IPS DF 6.9 (cell line): ENCODE measurements around the gene CDH20.
A peak's percentile ranks its signal among the peaks of the same experiment; 100 is the strongest.

Experiments used
- DNase-seq: peaks from one replicate; pipeline ENCODE4 v3.0.0-alpha.2; 2013; ENCODE audit warnings: low read depth, low spot score
- H3K27ac ChIP-seq: one replicate; pipeline ENCODE4 v1.5.1; 2013; ENCODE audit warnings: low read length, control low read depth
- H3K27me3 ChIP-seq: 2 replicates; pipeline ENCODE4 v1.6.1; 2013; ENCODE audit warnings: mild to moderate bottlenecking, low read length; ENCODE audit not compliant: control insufficient read depth, insufficient read depth
- H3K36me3 ChIP-seq: 2 replicates; pipeline ENCODE4 v1.6.1; 2013; ENCODE audit warnings: low read length; ENCODE audit not compliant: control insufficient read depth, insufficient read depth
- H3K4me1 ChIP-seq: 2 replicates; pipeline ENCODE4 v1.6.1; 2013; ENCODE audit warnings: low read length; ENCODE audit not compliant: control insufficient read depth, insufficient read depth
- H3K4me3 ChIP-seq: 2 replicates; pipeline ENCODE4 v1.5.1; 2013; ENCODE audit warnings: mild to moderate bottlenecking, low read length
- H3K9me3 ChIP-seq: 2 replicates; pipeline ENCODE4 v1.6.1; 2013; ENCODE audit warnings: low read length, inconsistent platforms; ENCODE audit not compliant: control insufficient read depth, insufficient read depth
- WGBS: extraction: QIAGEN DNeasy Blood & Tissue Kit; methylation state at CpG from one replicate; pipeline ENCODE4 v1.1.7; 2013; ENCODE audit warnings: mixed read lengths, missing lambda C conversion rate; ENCODE audit not compliant: insufficient read length, insufficient coverage; 5-methylcytosine and 5-hydroxymethylcytosine counted together

Gene CDH20

GRCh38 chr18:61323951-61324350, 9.3 kb upstream of the CDH20 start:
- Histone ChIP-seq H3K9me3 (no peaks in the 10 kb centered on the region), H3K4me1 (no peaks in the 10 kb centered on the region), H3K27me3 (no peaks in the 10 kb centered on the region), H3K4me3 (no peak overlapping the region), H3K27ac (no peak overlapping the region), H3K36me3 (no peaks in the 10 kb centered on the region)
- DNase-seq = no peak
- WGBS = no CpG with 5 or more reads among the region's 1 CpG

DNA sequence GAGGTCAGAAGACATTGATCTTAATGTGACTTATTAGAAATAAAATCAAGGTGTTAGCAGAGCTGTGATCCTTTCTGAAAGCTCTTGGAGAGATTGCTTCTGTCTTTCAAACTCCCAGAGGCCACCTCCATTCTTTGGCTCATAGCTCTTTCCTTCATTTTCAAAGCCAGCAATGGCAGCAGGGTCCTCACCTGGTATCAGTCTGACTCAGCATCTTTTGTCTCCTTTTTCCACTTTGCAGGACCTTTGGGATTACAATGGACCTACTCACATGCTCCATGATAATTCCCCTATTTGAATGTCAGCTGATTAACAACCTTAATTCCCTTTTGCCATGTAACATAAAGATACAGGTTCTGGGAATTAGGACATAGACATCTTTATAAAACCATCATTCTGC, 6.8 kb upstream of the CDH20 start:
- Histone ChIP-seq H3K4me3 (no peak overlapping the region), H3K9me3 (no peaks in the 10 kb centered on the region), H3K4me1 (no peaks in the 10 kb centered on the region), H3K27ac (no peak overlapping the region), H3K36me3 (no peaks in the 10 kb centered on the region), H3K27me3 (no peaks in the 10 kb centered on the region)
- DNase-seq = no peak

DNA sequence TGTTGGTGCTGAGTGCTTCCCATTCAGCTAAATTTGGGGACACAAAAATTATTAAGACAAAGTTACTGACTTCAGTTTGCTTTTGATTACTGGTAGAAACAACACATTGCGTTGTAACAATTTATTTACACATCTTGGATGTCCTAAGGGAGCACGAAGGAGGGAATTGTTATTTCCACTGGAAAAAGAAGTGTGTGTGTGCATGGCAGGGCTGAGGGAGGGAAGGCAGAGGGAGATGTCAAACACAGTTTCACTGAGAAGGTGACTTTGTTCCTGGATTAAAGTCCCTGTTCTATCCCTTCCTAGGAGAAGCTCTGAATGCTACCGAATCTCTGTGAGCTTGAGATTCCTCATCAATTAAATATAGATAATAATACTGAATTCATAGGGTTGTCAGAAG, 3.8 kb upstream of the CDH20 start:
- H3K4me1 ChIP-seq = no peaks in the 10 kb centered on the region
- no CpG with 5 or more reads among the region's 3 CpGs for WGBS
- no peak for DNase-seq
- H3K9me3 ChIP-seq = no peaks in the 10 kb centered on the region
- no peak overlapping the region for H3K4me3 ChIP-seq
- no peak overlapping the region for H3K27ac ChIP-seq
- H3K27me3 ChIP-seq = peaks cover 1% of the 10 kb centered on the region; the same call in 1 of the 2 replicates
- H3K36me3 ChIP-seq = no peaks in the 10 kb centered on the region

DNA sequence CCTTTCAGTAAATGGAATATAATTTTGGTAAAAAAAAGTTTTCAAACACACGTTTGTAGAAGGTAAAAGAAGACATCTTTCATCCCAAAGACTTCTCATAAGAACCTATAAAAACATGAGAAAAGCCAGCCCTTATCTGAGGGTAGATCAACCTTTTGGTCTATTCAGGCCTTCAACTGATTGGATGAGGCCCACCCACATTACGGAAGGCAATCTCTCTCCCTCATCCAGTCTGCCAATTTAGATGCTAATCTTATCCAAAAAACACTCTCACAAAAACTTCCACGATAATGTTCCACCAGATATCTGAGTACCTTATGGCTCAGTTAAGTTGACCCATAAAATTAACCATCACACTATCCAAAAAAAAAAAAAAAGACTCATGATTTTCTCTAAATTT, 2.2 kb upstream of the CDH20 start:
- no peak for DNase-seq
- 100% methylated on average over 1 of the region's 3 CpGs for WGBS
- Histone ChIP-seq H3K27me3 (peaks cover 3% of the 10 kb centered on the region; the same call in 1 of the 2 replicates), H3K36me3 (no peaks in the 10 kb centered on the region), H3K9me3 (no peaks in the 10 kb centered on the region), H3K27ac (no peak overlapping the region), H3K4me1 (no peaks in the 10 kb centered on the region), H3K4me3 (no peak overlapping the region)

DNA sequence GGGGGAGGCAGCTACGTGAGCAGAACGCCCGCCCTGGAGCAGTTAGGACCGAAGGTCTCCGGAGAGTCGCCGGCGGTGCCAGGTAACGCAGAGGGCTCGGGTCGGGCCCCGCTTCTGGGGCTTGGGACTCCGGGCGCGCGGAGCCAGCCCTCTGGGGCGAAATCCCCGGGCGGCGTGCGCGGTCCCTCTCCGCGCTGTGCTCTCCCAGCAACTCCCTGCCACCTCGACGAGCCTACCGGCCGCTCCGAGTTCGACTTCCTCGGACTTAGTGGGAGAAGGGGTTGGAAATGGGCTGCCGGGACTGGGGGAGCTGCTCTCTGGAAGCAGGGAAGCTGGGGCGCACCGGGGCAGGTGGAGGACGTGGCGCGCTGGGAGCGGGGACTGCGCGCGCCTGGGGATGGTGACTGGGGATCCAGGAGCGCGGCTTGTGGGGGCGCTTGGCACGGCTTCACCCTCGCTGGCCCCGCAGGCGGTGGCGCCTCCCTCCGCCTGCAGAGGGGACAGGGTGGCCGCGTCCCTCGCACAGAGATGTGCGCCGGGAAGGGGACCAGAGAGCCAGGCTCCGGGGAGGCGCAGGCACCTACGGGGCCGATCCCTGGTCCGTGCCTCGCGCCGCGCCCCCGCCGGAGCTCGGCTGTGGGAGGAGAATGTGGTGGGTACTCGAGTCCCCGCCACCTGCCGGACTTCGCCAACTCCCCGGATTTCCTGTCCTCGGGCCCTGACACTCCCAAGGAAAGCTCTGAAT, 688 bp downstream of the CDH20 start:
- no peak overlapping the region for H3K27ac ChIP-seq
- H3K4me3 ChIP-seq = peak overlapping the region; percentile 60; the same call in 1 of the 2 replicates
- H3K27me3 ChIP-seq = peaks cover 3% of the 10 kb centered on the region; the same call in 1 of the 2 replicates
- no peaks in the 10 kb centered on the region for H3K9me3 ChIP-seq
- no CpG with 5 or more reads among the region's 73 CpGs for WGBS
- no peaks in the 10 kb centered on the region for H3K4me1 ChIP-seq
- H3K36me3 ChIP-seq = no peaks in the 10 kb centered on the region
- no peak for DNase-seq

- Histone ChIP-seq H3K27ac (no peak overlapping the region), H3K4me1 (no peaks in the 10 kb centered on the region), H3K36me3 (no peaks in the 10 kb centered on the region), H3K4me3 (peak overlapping the region; percentile 60; the same call in 1 of the 2 replicates), H3K27me3 (peaks cover 3% of the 10 kb centered on the region; the same call in 1 of the 2 replicates), H3K9me3 (no peaks in the 10 kb centered on the region)
- WGBS = no CpG with 5 or more reads among the region's 13 CpGs
- no peak for DNase-seq
Observed at GRCh38 chr18:61334491-61334850, 1.2 kb downstream of the CDH20 start.

GRCh38 chr18:61334951-61335683, 1.9 kb downstream of the CDH20 start:
- H3K4me3 ChIP-seq = no peak overlapping the region
- WGBS = no CpG with 5 or more reads among the region's 10 CpGs

DNA sequence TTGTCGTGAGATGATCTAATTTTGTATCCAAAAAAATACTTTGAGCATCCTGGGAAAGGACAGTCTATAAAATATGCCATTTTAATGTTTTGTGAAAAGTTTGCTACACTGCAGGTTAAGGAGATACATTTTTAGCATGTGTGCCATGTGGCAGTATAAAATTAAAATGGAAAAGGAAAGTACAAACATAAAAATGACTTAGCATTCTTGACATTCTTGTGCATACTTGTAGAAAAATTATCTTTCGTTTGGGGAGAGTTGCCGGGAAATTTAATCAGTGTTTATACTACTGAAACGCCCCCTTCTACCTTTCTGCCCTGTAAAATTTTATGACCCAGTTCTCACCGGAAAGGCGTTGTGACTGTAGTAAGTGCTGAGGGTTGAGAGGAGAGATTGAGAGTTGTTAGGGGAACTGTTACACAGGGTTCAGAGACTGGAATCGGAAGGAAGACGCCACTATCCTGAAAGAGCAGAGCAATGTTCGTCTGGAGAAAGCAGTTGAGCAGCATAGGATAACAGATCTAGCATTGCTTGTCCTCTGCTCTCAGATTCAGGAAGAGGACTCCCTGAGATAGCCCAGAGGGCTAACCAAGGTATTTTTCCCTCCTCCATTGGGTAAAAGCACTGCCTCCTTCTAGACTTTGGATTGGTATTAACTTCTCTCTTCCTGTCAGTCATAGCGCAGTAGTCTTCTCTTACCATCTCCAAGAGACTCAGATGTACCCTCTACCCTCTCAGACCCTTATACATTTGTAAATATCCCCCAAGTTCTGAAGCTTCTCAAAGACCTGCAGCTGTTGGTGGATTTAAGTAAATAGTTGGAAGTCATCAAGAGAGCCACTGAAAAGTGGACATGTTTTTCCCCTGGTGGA, 2.7 kb downstream of the CDH20 start:
- Histone ChIP-seq H3K9me3 (no peaks in the 10 kb centered on the region), H3K4me3 (no peak overlapping the region), H3K36me3 (no peaks in the 10 kb centered on the region), H3K27me3 (peaks cover 3% of the 10 kb centered on the region; the same call in 1 of the 2 replicates), H3K27ac (no peak overlapping the region), H3K4me1 (no peaks in the 10 kb centered on the region)
- DNase-seq = no peak
- no CpG with 5 or more reads among the region's 10 CpGs for WGBS

More at GRCh38 chr18:61334951-61335683, 1.9 kb downstream of the CDH20 start:
- Histone ChIP-seq H3K9me3 (no peaks in the 10 kb centered on the region), H3K27ac (no peak overlapping the region), H3K4me1 (no peaks in the 10 kb centered on the region), H3K36me3 (no peaks in the 10 kb centered on the region), H3K27me3 (peaks cover 3% of the 10 kb centered on the region; the same call in 1 of the 2 replicates)
- no peak for DNase-seq

DNA sequence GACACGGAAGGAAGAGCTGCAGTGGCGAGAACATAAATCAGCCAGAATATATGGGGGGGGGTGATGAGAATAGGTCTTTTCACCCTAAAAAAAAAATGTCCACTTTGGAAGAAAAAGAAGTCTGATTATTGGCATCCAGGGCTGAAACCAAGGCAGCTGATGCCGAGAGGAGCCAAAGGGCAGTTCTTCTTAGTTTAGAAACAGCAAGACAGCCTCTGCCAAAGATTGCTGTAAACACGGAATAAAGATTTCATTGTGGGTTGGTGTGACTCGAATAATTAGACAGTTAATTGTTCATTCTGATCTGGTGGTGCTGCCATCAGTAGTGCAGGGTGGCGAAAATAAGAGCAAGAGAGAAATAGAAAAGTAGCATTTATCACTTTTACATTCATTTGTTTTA, 3.5 kb downstream of the CDH20 start:
- Histone ChIP-seq H3K27ac (no peak overlapping the region), H3K4me3 (no peak overlapping the region), H3K36me3 (no peaks in the 10 kb centered on the region), H3K27me3 (peaks cover 3% of the 10 kb centered on the region; the same call in 1 of the 2 replicates), H3K4me1 (no peaks in the 10 kb centered on the region), H3K9me3 (no peaks in the 10 kb centered on the region)
- no CpG with 5 or more reads among the region's 6 CpGs for WGBS
- DNase-seq = no peak

DNA sequence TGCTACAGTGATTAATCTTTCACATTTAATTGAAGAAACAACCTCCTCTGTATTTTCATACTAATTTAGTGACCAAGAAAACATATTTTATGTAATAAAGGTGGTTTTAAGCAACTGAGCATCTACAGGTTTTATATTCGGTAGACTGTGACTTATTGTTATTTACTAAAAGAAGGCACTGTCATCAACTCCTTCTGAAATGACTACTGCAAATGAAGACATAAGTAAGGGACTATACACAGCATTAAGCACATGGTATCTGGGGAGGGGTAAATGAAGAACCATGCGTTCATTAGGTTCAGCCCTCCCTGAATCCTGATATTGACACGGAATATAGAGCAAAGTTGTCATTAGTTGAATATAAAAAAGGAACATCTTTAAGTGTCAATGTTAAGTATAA, 4.3 kb downstream of the CDH20 start:
- Histone ChIP-seq H3K9me3 (no peaks in the 10 kb centered on the region), H3K27me3 (peaks cover 3% of the 10 kb centered on the region; the same call in 1 of the 2 replicates), H3K27ac (no peak overlapping the region), H3K36me3 (no peaks in the 10 kb centered on the region), H3K4me3 (no peak overlapping the region), H3K4me1 (no peaks in the 10 kb centered on the region)
- no CpG with 5 or more reads among the region's 3 CpGs for WGBS
- no peak for DNase-seq
